ENCODE measurements around the gene PKP3.
"Not testable (repeated sequence)": the region's sequence is repeated elsewhere in the genome, so short reads cannot be mapped to it uniquely, and the experiment has no call there.

PKP3 gene

GRCh38 chr11:394858-395655, 1.0 kb downstream of the PKP3 start:
- no peak for DNase-seq (ENCODE audit: low spot score)

DNA sequence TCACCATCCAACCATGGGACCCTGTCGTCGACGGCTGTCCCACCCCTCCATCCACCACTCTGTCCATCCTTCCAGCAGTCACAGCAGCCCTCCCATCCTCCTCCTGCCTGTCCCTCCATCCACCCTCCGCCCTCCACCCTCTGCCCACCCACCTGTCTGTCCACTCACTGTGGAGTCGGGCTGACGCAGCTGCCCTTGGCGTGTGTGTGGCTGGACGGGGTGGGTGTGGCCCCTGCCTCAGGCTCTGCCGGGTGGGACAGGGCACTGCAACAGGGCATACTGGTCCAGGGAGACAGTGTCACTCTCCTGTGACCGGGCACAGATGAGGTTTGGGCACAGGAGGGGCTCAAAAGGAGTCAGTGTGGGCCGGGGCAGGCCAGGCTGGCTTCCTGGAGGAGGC, 1.9 kb downstream of the PKP3 start:
- DNase-seq (ENCODE audit: low spot score) = no peak

- DNase-seq (ENCODE audit: low spot score) = no peak
These were observed 2.5 kb downstream of the PKP3 start for GRCh38 chr11:396511-396947.

DNA sequence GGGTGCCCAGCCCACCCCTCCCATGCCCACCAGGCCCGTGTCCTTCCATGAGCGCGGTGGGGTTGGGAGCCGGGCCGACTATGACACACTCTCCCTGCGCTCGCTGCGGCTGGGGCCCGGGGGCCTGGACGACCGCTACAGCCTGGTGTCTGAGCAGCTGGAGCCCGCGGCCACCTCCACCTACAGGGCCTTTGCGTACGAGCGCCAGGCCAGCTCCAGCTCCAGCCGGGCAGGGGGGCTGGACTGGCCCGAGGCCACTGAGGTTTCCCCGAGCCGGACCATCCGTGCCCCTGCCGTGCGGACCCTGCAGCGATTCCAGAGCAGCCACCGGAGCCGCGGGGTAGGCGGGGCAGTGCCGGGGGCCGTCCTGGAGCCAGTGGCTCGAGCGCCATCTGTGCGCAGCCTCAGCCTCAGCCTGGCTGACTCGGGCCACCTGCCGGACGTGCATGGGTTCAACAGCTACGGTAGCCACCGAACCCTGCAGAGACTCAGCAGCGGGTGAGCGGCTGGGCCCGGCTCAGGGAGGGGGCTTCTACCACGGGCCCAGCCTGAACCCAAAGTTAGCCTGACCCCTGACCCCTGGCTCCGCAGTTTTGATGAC, 3.0 kb downstream of the PKP3 start:
- no peak for DNase-seq (ENCODE audit: low spot score)

GRCh38 chr11:398826-399225, 4.8 kb downstream of the PKP3 start:
- no peak for DNase-seq (ENCODE audit: low spot score)

GRCh38 chr11:399731-400211, 5.8 kb downstream of the PKP3 start:
- no peak for DNase-seq (ENCODE audit: low spot score)

DNA sequence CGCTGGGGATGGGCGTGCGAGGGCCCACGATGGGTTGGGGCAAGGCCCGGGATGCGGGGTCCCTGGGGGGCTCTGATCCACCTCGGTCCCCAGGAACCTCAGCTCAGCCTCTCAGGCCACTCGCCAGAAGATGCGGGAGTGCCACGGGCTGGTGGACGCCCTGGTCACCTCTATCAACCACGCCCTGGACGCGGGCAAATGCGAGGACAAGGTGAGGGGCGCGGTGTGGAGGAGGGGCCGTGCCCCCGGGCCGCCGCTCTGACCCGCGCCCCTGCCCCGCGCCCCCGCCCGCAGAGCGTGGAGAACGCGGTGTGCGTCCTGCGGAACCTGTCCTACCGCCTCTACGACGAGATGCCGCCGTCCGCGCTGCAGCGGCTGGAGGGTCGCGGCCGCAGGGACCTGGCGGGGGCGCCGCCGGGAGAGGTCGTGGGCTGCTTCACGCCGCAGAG, 6.3 kb downstream of the PKP3 start:
- no peak for DNase-seq (ENCODE audit: low spot score)

- not testable (repeated sequence) for DNase-seq (ENCODE audit: low spot score)
These were observed 7.2 kb downstream of the PKP3 start for GRCh38 chr11:401196-401595.

- DNase-seq (ENCODE audit: low spot score) = no peak
These were observed 9.2 kb downstream of the PKP3 start for GRCh38 chr11:403021-403760.

- no peak for DNase-seq (ENCODE audit: low spot score)
These were observed 9.9 kb downstream of the PKP3 start for GRCh38 chr11:403761-404431.

DNA sequence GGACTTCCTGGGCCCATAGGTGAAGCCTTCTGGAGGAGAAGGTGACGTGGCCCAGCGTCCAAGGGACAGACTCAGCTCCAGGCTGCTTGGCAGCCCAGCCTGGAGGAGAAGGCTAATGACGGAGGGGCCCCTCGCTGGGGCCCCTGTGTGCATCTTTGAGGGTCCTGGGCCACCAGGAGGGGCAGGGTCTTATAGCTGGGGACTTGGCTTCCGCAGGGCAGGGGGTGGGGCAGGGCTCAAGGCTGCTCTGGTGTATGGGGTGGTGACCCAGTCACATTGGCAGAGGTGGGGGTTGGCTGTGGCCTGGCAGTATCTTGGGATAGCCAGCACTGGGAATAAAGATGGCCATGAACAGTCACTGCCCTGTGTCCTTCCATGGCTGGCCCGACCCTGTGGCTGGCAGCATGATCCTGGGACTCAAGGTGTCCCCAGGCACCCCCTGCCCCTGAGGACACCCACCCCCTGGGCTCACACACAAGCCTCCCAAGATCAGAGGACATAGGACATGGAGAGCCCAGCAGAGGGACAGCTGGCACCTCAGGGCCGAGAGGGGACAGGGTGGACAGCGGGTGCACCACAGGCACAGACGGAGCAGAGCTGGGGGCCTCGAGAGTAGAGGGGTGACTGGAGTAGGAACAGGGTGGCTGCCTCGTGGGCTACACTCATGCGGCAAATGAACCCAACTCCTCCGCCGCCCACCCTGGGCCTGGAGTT, 10.7 kb downstream of the PKP3 start:
- no peak for DNase-seq (ENCODE audit: low spot score)

- DNase-seq (ENCODE audit: low spot score) = peak; percentile 29
These were observed 11.4 kb downstream of the PKP3 start for GRCh38 chr11:405323-405953.

GRCh38 chr11:405954-406795, 12.2 kb downstream of the PKP3 start:
- no peak for DNase-seq (ENCODE audit: low spot score)

- peak; percentile 66 for DNase-seq (ENCODE audit: low spot score)
These were observed 13.0 kb downstream of the PKP3 start for GRCh38 chr11:406796-407650.

GRCh38 chr11:407651-408123, 13.7 kb downstream of the PKP3 start:
- no peak for DNase-seq (ENCODE audit: low spot score)

GRCh38 chr11:408154-409007, 14.4 kb downstream of the PKP3 start:
- DNase-seq (ENCODE audit: low spot score) = no peak

DNA sequence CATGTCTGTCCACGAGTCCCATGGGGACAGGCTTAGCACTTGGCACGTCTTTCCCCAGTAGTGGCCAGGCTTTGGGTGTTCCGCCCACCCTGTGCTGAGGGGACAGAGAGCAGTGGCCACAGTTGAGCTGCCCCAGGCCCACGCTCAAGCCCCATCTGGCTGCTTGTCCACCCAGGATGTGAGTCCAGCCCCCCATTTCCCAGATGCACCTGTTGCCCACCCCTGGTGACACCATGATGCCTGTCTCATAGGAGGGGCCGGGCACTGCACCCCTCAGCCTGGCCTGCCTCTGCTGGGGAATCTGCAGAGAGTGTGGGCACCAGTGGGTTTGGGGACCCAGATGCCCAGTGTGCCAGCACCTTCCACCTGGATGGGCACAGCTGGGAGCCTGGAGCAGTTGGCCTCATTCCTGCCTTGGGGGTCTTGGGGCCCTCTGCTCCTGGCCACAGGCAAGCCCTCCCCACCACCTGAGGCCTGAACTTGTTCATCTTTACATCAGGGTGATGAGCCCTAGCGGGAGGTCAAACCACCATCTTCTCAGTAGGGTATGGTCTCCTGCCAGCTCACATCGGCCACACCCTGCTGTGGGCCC, 15.1 kb downstream of the PKP3 start:
- DNase-seq (ENCODE audit: low spot score) = no peak
